ENCODE measurements around the gene PPP2R3A.
A peak's percentile ranks its signal among the peaks of the same experiment; 100 is the strongest.
"Not testable (repeated sequence)": the region's sequence is repeated elsewhere in the genome, so short reads cannot be mapped to it uniquely, and the experiment has no call there.

The PPP2R3A gene

GRCh38 chr3:136093771-136094170 is 128.2 kb downstream of the PPP2R3A start:
- no peaks in the 10 kb centered on the region for H4K20me1 ChIP-seq
- 0 out of 22 replicates have a peak, but pooled peaks cover 0 to 5% (median 0%) of the 10 kb centered on the region in 11 experiments for H3K36me3 ChIP-seq
- H3K4me3 ChIP-seq: no peak overlapping the region
- H3K9me3 ChIP-seq (replicated peaks in 1 of 11): peaks cover 0 to 8% (median 0%) of the 10 kb centered on the region in 11 experiments; a peak in 1 of 22 replicates
- no peak for TF ChIP-seq Cebpa-rat (IDR thresholded peaks at IDR 0.05)
- H3K4me2 ChIP-seq: no peak overlapping the region
- no peaks in the 10 kb centered on the region for H3K27me3 ChIP-seq
- no peak overlapping the region for H3K9ac ChIP-seq
- H3K27ac ChIP-seq: no peak overlapping the region
- H3K4me1 ChIP-seq: no peaks in the 10 kb centered on the region

DNA sequence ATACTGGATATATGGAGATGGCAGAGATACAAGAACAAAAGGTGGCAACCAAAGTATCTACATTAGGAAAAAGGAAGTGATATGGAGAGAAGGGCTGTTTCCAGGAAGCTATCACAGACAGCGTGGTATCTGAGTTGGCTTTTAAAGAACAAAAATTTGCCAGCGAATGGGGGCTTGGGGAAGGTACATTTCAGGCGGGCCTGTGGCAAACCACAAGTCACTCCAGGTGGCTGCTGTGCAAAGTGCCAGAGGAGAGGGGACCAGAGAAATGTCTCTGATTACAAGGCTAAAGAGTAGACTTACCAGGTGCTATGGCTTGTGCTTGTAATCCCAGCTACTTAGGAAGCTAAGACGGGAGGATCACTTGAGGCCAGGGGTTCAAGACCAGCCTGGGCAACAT is 139.5 kb downstream of the PPP2R3A start:
- Histone ChIP-seq H3K27ac (no peak overlapping the region), H4K20me1 (no peaks in the 10 kb centered on the region), H3K9ac (no peak overlapping the region), H3K9me3 (replicated peaks in 1 of 11) (no peaks in the 10 kb centered on the region), H3K4me3 (no peak overlapping the region), H3K4me2 (peak overlapping the region in 9 of 11 experiments; percentile 16 to 46 (median 33); a peak in 10 of 22 replicates), H3K4me1 (peaks cover 0 to 29% (median 16%) of the 10 kb centered on the region in 10 experiments; a peak in 17 of 20 replicates), H3K36me3 (0 out of 22 replicates have a peak, but pooled peaks cover 0 to 5% (median 0%) of the 10 kb centered on the region in 11 experiments), H3K27me3 (no peaks in the 10 kb centered on the region)
- no peak for TF ChIP-seq Cebpa-rat (IDR thresholded peaks at IDR 0.05)

DNA sequence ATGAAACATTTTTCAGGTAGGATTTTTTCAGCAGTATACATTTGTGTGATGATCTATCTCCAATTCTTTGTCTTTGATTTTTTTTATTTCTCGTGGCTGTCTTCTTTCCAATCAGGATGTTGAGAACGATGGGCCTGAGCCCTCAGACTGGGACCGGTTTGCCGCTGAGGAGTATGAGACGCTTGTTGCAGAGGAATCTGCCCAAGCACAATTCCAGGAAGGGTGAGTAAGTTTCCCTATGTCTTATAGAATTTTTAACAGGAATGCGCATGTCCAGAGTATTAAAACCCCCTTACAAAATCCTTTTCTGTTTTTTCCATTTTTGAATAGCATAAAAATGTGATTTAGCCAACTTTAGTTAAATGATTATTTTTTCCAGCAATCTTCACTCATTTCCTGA is 140.6 kb downstream of the PPP2R3A start:
- TF ChIP-seq Cebpa-rat (IDR thresholded peaks at IDR 0.05): no peak
- no peaks in the 10 kb centered on the region for H4K20me1 ChIP-seq
- H3K4me1 ChIP-seq: peaks cover 0 to 36% (median 16%) of the 10 kb centered on the region in 10 experiments; a peak in 17 of 20 replicates
- no peak overlapping the region for H3K4me2 ChIP-seq
- H3K36me3 ChIP-seq: 0 out of 22 replicates have a peak, but pooled peaks cover 0 to 5% (median 0%) of the 10 kb centered on the region in 11 experiments
- H3K27ac ChIP-seq: no peak overlapping the region
- no peak overlapping the region for H3K4me3 ChIP-seq
- H3K9ac ChIP-seq: no peak overlapping the region
- no peaks in the 10 kb centered on the region for H3K9me3 ChIP-seq (replicated peaks in 1 of 11)
- H3K27me3 ChIP-seq: no peaks in the 10 kb centered on the region

- Histone ChIP-seq H3K4me1 (peaks cover 0 to 32% (median 16%) of the 10 kb centered on the region in 10 experiments; a peak in 17 of 20 replicates), H4K20me1 (no peaks in the 10 kb centered on the region), H3K4me3 (no peak overlapping the region), H3K27me3 (no peaks in the 10 kb centered on the region), H3K9ac (no peak overlapping the region), H3K9me3 (replicated peaks in 1 of 11) (peaks cover 2 to 20% (median 16%) of the 10 kb centered on the region in 11 experiments; a peak in 21 of 22 replicates), H3K36me3 (peaks cover 0 to 5% (median 0%) of the 10 kb centered on the region in 11 experiments; a peak in 1 of 22 replicates), H3K27ac (no peak overlapping the region), H3K4me2 (peak overlapping the region in 7 of 11 experiments; percentile 3 to 55 (median 34); a peak in 10 of 22 replicates)
- no peak for TF ChIP-seq Cebpa-rat (IDR thresholded peaks at IDR 0.05)
Measured at GRCh38 chr3:136109499-136109898, 144.0 kb downstream of the PPP2R3A start.

DNA sequence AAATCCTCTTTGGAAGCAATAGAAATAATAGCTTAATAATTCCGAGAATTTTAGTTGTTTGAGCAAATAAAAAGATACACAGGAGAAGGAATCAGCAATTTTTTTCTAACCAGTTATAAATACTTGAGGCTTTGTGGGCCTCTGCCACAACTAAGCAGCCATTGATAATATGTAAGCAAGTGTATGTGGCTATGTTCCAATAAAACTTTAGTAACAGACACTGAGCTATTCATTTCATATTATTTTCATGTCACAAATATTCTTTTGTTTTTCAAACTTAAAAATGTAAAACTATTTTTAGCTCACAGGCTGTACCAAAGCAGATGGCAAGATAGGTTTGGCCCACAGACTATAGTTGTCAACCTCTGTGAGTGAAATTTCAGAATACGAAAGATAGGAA is 145.0 kb downstream of the PPP2R3A start:
- Histone ChIP-seq H3K4me3 (no peak overlapping the region), H3K4me2 (no peak overlapping the region), H3K9me3 (replicated peaks in 1 of 11) (peaks cover 6 to 27% (median 20%) of the 10 kb centered on the region in 11 experiments; a peak in 21 of 22 replicates)

DNA sequence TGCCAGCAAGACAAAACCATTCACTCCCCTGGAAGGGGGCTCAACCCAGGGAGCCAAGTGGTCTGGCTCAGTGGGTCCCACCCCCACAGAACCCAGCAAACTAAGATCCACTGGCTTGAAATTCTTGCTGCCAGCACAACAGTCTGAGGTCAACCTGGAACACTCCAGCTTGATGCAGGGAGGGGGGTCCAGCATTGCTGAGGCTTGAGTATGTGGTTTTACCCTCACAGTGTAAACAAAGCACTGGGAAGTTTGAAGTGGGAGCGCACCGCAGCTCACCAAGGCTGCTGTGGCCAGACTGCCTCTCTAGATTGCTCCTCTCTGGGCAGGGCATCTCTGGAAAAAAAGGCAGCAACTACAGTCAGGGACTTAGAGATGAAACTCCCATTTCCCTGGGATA is 148.9 kb downstream of the PPP2R3A start:
- H3K9me3 ChIP-seq (replicated peaks in 1 of 11): peaks cover 6 to 39% (median 25%) of the 10 kb centered on the region in 11 experiments; a peak in 21 of 22 replicates
- no peak overlapping the region for H3K27ac ChIP-seq
- H3K27me3 ChIP-seq: no peaks in the 10 kb centered on the region
- no peak overlapping the region for H3K4me3 ChIP-seq
- no peaks in the 10 kb centered on the region; a peak in 1 of 22 replicates for H3K36me3 ChIP-seq
- H4K20me1 ChIP-seq: no peaks in the 10 kb centered on the region
- H3K9ac ChIP-seq: no peak overlapping the region
- no peak overlapping the region for H3K4me2 ChIP-seq
- H3K4me1 ChIP-seq: peaks cover 0 to 13% (median 6%) of the 10 kb centered on the region in 10 experiments; a peak in 12 of 20 replicates
- no peak for TF ChIP-seq Cebpa-rat (IDR thresholded peaks at IDR 0.05)

More for the DNA sequence above, 145.0 kb downstream of the PPP2R3A start:
- no peaks in the 10 kb centered on the region for H4K20me1 ChIP-seq
- H3K27ac ChIP-seq: no peak overlapping the region
- no peaks in the 10 kb centered on the region for H3K27me3 ChIP-seq
- H3K36me3 ChIP-seq: peaks cover 0 to 5% (median 0%) of the 10 kb centered on the region in 11 experiments; a peak in 1 of 22 replicates
- peaks cover 0 to 23% (median 10%) of the 10 kb centered on the region in 10 experiments; a peak in 15 of 20 replicates for H3K4me1 ChIP-seq
- H3K9ac ChIP-seq: no peak overlapping the region
- TF ChIP-seq Cebpa-rat (IDR thresholded peaks at IDR 0.05): no peak

DNA sequence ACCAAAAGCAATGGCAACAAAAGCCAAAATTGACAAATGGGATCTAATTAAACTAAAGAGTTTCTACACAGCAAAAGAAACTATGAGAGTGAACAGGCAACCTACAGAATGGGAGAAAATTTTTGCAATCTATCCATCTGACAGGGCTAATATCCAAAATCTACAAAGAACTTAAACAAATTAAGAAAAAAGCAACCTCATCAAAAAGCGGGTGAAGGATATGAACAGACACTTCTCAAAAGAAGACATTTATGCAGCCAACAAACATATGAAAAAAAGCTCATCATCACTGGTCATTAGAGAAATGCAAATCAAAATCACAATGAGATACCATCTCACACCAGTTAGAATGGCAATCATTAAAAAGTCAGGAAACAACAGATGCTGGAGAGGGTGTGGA is 153.8 kb downstream of the PPP2R3A start:
- H3K4me1 ChIP-seq, H3K27me3 ChIP-seq, H3K4me3 ChIP-seq, H3K9ac ChIP-seq, H3K36me3 ChIP-seq, H3K4me2 ChIP-seq, H3K27ac ChIP-seq, H4K20me1 ChIP-seq: not testable (repeated sequence)
- peaks cover 5 to 23% (median 13%) of the 10 kb centered on the region in 11 experiments; a peak in 14 of 22 replicates for H3K9me3 ChIP-seq (replicated peaks in 1 of 11)

DNA sequence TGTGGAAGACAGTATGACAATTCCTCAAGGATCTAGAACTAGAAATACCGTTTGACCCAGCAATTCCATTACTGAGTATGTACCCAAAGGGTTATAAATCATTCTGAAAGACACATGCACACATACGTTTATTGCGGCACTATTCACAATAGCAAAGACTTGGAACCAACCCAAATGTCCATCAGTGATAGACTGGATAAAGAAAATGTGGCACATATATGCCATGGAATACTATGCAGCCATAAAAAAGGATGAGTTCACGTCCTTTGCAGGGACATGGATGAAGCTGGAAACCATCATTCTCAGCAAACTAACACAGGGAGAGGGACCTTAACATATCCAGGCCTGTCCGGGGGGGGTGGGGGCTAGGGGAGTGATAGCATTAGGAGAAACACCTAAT is 154.3 kb downstream of the PPP2R3A start:
- H3K4me2 ChIP-seq, H3K27me3 ChIP-seq, H3K36me3 ChIP-seq, H4K20me1 ChIP-seq, H3K4me1 ChIP-seq, H3K27ac ChIP-seq, H3K9ac ChIP-seq, H3K4me3 ChIP-seq: not testable (repeated sequence)
- H3K9me3 ChIP-seq (replicated peaks in 1 of 11): peaks cover under 1 to 18% (median 9%) of the 10 kb centered on the region in 11 experiments; a peak in 13 of 22 replicates

- Histone ChIP-seq H3K9me3 (replicated peaks in 1 of 11) (peaks cover 0 to 13% (median 5%) of the 10 kb centered on the region in 11 experiments; a peak in 7 of 22 replicates), H3K27me3 (no peaks in the 10 kb centered on the region), H3K36me3 (no peaks in the 10 kb centered on the region), H3K27ac (no peak overlapping the region), H4K20me1 (no peaks in the 10 kb centered on the region), H3K9ac (no peak overlapping the region), H3K4me2 (peak overlapping the region in 2 of 11 experiments; percentile 15 to 16; a peak in 2 of 22 replicates), H3K4me3 (no peak overlapping the region), H3K4me1 (peaks cover 0 to 8% (median 2%) of the 10 kb centered on the region in 10 experiments; a peak in 5 of 20 replicates)
- TF ChIP-seq Cebpa-rat (IDR thresholded peaks at IDR 0.05): no peak
Measured at GRCh38 chr3:136120373-136121348, 155.1 kb downstream of the PPP2R3A start.

Data from BLaER1 treated with 17β-estradiol and CSF1 and Interleukin-3, amounts not matched to agents 10 nM and 100 nM (cell line).